Measurements from ENCODE around the gene TSPAN11.
"Not testable (repeated sequence)": the region's sequence is repeated elsewhere in the genome, so short reads cannot be mapped to it uniquely, and the experiment has no call there.

TSPAN11 gene, protein sequence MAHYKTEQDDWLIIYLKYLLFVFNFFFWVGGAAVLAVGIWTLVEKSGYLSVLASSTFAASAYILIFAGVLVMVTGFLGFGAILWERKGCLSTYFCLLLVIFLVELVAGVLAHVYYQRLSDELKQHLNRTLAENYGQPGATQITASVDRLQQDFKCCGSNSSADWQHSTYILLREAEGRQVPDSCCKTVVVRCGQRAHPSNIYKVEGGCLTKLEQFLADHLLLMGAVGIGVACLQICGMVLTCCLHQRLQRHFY

DNA sequence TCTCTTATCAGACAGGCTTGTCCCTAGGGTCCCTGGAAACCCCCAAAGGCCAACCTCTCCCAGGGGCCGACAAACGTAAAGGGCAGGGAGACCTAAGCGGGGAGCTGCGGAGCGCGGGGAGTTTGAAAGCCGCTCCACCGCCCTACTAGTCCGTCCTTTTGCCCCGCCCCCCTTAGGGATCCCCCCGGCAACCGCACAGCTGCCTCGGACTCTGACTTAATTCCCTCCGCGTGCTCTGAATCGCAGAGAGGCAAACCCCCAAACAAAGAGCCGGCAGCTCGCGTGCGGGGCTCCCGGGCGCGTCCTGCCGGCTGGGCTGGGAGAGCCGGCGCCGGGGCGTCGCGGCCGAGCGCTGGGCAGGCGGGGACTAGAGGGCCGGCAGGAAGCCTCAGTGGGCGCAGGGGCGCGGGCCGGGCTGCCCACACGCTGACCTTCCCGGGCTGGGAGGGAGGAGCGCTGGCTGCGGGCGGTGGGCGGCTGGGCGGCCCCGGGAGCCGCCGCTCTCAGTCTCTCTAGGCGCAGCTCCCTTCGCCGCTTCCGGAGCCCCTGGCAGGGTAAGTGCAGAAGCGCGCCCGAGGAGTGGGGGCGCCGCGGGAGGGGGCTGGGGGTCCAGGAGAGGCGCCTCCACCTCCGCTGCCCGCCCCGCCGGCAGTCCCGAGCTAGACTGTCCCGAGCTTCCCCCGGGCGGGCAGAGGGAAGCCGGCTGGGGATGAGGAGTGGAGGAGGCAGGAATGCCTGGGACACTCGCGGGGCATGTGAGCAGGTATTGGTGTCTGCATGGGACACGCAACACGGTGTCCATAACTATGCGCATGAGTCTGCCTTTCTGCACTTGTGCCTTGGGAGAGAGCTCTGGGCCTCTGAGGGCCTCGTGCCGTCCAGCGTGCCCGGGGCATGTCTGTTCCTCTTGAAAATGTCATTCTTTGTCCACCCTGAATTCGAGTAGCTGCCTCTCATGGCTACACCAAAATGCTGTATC, at the start of gene TSPAN11:
Gene TSPAN11, plus strand, starts transcription at position 506 of the 979 bp plus-strand sequence. CDS start 27,244 bp downstream, outside the sequence.
- no peak for DNase-seq

- DNase-seq, result no peak
Measured at GRCh38 chr12:30877105-30877875, 49.3 kb upstream of the TSPAN11 start.

DNA sequence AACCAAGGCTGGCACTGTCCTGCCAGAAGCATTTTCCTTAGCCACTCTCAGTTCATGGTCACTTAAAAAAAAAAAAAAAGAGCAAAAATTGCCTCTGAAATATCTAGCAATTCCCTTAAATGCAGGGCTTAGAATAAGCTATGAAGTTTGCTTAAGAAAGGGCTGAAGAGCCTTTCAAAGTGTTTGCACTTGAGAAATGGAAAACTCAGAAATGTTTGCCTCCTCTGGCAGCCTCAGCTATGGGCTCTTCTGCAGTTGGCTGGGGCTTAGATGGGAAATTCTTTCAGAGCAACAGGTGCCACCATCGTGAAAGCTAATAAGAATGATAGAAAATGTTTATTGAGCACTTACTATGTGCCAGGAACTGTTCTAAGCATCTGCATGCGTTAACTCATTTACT, 48.5 kb upstream of the TSPAN11 start:
- no peak for DNase-seq

- no peak for DNase-seq
Measured at GRCh38 chr12:30880061-30880460, 46.5 kb upstream of the TSPAN11 start.

GRCh38 chr12:30880813-30881212, 45.7 kb upstream of the TSPAN11 start:
- no peak for DNase-seq

GRCh38 chr12:30882706-30883105, 43.8 kb upstream of the TSPAN11 start:
- no peak for DNase-seq

DNA sequence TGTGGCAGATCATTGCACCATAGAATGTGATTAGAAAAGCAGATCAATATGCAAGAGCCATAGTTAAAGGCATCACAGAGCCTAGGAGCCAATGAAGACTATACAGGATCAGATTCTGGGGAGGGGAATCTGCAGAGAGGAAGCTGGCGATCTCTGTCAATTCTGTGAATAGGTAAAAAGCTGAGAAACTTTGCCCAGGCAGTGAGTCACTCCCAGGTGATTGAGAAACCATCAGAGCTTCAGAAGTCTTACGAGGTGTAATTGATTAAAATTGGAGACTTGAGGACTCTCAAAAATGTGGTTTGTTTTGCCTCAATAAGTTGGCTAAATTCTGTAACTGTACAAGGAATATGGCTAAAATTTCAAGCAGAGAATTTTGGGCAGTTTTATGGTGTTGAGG, 41.7 kb upstream of the TSPAN11 start:
- no peak for DNase-seq

DNA sequence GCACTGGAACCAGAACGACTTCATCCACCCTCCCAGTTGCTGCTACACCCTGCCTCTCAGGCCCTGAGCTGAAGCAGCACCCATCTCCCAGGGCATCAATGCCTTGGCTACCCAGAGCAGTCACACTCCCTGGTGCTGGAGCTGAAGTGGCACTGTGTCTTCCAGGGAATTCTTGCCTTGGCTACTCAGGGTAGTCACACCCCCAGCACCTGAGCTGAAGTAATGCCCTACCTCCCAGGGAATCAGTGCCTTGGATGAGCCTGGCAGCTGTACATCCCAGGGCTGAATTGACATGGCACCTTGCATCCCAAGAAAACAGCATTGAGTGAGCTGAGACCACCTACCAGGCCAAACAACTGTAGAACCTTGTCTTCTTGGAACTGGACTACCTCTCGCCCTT, 41.2 kb upstream of the TSPAN11 start:
- DNase-seq, result no peak

GRCh38 chr12:30887226-30887625, 39.3 kb upstream of the TSPAN11 start:
- no peak for DNase-seq

- no peak for DNase-seq
Measured at GRCh38 chr12:30888241-30888640, 38.3 kb upstream of the TSPAN11 start.

DNA sequence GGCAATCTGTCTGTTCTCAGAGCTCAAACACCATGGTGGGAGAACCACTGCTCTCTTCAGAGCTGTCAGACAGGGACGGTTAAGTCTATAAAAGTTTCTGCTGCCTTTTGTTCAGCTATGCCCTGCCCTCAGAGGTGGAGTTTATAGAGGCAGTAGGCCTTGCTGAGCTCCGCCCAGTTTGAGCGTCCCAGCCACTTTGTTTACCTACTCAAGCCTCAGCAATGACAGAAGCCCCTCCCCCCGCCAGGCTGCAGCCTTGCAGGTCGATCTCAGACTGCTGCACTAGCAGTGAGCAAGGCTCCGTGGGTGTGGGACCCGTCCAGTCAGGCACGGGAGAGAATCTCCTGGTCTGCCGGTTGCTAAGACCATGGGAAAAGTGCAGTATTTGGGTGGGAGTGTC, 32.0 kb upstream of the TSPAN11 start:
- DNase-seq, result not testable (repeated sequence)

DNA sequence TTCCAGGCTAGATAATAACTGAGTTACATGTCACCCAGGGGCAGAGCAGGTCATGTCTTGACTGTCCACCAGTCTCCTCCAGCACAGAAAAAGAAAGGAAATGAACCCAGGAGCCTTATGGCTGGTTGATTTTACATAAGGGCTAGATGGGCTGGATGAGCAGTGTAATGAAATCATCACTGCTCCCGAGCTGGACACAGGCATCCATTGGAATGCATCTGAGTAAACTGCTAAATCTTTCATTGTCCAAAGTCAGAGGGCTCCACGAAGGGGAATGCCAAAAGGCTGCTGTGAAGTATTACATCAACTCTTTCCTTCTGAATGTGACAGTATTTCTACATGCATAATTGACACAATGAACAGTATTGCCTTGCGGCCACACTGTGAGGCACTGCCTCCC, 30.1 kb upstream of the TSPAN11 start:
- no peak for DNase-seq

DNA sequence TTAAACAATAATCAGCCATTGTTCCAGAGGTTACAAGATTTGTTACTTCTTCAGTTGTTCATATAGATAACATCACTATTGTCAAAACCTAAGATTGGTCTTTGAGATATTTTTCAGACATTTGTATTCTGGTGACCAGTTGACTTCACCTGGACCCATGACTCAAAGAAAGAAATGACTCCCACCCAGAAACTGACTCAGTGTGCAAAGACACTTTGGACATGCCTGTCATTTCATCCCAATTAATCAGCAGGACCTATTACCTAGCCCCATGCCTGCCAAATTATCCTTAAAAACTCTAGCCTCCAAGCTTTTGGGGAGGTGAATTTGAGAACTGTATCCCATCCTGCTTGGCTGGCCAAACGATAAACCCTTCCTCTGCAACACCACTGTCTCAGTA, 27.7 kb upstream of the TSPAN11 start:
- DNase-seq, result no peak

- no peak for DNase-seq
Measured at GRCh38 chr12:30900351-30900750, 26.2 kb upstream of the TSPAN11 start.

DNA sequence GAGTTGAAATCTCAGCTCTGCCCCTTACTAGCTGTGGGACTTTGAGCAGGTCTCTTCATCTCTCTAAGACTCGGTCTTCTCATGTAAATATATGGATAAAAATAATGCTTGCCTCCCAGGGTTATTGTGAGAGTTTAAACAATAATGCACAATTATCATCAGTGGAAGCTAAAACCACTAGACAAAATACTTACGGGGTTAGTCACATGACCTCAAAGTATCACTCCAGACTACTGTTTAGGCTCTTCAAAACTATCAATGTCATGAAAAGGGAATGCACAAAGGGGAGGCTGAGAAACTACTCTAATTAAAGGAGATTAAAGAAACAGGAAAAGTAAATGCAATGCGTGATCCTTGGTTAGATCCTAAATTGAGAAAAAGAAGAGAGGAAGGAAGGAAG, 24.5 kb upstream of the TSPAN11 start:
- no peak for DNase-seq

DNA sequence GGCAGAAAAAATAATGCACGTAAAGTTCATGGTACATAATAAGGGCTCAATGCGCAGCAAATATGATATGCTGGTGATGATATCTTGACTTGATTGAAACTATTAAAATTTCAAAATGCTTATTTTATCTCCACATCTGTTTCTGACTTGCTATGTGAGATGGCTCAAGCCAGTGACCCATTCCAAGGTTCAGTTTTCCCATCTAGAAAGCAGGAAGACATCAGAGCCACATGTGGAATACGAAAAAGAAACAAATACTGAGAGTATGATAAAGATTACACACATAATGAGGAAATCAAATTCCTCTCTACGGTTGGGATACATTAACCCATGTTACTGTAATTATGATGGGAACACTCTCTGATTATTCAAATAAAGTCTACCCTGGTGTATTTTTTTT, 24.0 kb upstream of the TSPAN11 start:
- DNase-seq, result no peak

DNA sequence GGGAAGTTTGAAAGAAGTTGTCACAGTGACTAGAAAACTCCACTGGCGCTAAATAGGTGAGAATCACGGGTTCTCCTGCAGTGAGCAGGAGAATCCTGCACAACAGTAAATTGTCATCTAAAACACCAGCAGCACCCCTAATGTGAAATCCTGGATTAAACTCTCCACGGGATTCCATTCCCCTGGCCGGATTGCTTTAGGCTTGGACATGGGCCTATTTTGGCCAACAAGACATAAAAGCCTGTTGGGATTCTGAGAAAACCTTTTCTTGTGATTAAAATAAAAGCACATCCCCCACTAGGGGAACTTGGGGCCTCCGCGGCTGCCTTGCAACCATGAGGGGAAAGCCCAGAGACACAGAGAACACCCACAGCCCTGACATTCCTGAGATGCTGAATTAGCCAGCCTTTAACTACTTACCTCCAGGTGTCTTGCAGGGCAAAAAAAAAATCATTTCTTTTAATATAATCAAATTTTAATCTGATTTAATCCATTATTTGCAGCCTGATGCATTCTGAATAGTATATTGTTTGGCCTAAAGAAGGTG, 21.0 kb upstream of the TSPAN11 start:
- no peak for DNase-seq

DNA sequence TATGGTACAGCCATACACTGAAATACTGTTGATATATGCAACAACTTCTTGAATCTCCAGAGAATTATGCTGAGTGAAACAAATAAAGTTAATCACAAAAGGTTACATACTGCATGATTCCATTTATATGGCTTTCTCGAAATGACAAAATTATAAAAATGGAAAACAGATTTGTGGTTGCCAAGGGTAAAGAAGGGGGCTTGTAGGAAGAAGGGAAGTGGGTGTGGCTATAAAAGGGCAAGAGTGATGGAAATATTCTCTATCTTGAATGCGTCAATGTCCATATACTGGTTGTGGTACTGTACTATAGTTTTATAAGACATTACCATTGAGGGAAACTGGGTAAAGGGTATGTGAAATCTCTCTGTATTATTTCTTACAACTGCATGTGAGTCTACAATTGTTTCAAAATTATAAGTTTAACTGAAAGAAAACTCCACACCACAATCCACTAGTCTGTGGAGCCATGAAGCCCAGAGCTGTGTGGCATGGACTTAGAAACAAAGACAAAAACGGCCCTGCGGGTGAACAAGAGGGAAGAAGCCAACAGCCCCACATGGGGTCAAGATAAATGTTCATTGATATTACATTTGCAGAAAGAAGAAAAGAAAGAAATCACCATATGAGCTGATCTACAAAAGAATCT, 18.3 kb upstream of the TSPAN11 start:
- DNase-seq, result no peak

- no peak for DNase-seq
Measured at GRCh38 chr12:30908722-30909348, 17.7 kb upstream of the TSPAN11 start.

- DNase-seq, result no peak
Measured at GRCh38 chr12:30909349-30910037, 17.1 kb upstream of the TSPAN11 start.

- DNase-seq, result no peak
Measured at GRCh38 chr12:30910038-30910350, 16.6 kb upstream of the TSPAN11 start.

DNA sequence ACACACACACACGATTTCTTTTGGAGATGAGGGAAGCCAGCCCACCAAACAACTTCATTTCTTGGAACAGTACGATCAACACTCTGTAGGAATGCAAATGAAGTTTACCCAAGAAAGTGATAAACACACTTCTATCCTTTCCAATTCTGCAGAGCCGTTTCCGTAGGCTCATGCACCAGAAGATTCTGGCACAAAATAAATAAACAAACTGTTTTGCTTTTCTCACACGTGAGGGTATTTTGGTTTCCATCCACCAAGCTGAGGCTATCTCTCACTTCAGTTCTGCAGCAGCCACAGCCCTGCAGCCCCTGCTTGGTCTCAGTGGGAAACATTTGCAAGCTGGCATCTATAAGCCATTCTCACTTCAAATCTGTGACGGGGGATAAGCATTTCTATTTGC, 15.3 kb upstream of the TSPAN11 start:
- DNase-seq, result no peak
